Hindlimb muscle (tissue), 1 donor: ENCODE data around the gene MMS22L. TPM values are rescaled to one million over a fixed set of nuclear protein-coding genes. Genes with fewer than 3 reads are reported as not detected.

Experiments used
- DNase-seq: peaks from one replicate; pipeline ENCODE4 v3.0.0-alpha.2; 2013
- polyA plus RNA-seq: library from polyadenylated mRNA; unstranded; fragments of 120-200 nt; gene quantifications from one replicate; pipeline ENCODE4 v1.2.1, GENCODE V29; 2013; ENCODE audit not compliant: insufficient read length

MMS22L gene, protein sequence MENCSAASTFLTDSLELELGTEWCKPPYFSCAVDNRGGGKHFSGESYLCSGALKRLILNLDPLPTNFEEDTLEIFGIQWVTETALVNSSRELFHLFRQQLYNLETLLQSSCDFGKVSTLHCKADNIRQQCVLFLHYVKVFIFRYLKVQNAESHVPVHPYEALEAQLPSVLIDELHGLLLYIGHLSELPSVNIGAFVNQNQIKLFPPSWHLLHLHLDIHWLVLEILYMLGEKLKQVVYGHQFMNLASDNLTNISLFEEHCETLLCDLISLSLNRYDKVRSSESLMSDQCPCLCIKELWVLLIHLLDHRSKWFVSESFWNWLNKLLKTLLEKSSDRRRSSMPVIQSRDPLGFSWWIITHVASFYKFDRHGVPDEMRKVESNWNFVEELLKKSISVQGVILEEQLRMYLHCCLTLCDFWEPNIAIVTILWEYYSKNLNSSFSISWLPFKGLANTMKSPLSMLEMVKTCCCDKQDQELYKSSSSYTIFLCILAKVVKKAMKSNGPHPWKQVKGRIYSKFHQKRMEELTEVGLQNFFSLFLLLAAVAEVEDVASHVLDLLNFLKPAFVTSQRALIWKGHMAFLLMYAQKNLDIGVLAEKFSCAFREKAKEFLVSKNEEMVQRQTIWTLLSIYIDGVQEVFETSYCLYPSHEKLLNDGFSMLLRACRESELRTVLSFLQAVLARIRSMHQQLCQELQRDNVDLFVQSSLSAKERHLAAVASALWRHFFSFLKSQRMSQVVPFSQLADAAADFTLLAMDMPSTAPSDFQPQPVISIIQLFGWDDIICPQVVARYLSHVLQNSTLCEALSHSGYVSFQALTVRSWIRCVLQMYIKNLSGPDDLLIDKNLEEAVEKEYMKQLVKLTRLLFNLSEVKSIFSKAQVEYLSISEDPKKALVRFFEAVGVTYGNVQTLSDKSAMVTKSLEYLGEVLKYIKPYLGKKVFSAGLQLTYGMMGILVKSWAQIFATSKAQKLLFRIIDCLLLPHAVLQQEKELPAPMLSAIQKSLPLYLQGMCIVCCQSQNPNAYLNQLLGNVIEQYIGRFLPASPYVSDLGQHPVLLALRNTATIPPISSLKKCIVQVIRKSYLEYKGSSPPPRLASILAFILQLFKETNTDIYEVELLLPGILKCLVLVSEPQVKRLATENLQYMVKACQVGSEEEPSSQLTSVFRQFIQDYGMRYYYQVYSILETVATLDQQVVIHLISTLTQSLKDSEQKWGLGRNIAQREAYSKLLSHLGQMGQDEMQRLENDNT
- polyA plus RNA-seq: 6.0 TPM

DNA sequence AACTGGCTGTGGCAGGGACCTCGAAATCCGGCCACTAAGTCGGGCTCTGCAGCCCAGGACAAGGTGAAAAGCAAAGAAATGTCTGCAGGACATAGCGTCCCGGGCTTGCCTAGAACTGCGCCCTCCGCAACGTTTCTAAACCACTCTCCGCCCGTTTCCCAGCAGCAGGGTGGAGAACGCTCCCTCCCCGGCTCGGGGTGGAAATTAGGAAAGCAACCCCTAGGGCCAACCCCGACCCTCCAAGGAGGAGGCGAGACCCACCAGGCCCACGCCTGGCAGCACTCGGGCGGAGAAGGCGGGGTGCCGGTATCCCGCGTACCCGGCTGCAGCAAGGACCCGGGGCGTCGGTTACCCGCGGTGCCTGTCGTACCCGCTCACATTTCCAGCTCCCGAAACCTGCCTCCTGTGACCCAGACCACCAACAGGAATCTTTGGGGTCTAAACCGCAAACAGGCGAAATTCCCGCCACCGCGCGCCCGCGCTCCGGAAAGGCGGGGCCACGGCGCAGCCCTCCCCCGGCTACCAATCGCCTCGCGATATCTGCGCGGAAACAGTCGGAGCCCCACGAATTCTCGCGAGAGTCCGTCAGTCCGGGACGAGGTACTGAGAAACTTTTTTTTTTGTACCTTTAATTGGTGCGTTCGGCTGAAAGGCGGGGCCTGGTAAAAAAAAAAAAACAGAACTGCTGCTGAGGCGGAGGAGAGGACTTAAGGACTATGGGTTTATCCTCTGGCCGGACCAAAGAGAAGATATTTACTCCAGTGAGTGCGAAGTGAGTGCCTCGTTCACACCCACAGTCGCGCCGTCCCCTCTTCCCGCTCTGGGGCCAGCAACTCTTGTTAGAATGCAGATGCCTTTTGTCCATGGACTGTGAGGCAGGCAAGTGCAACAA lies at the start of gene MMS22L:
TSS of gene MMS22L (minus strand) at position 491 of the 892 bp plus-strand sequence. CDS start 739 bp downstream, outside the sequence.
- peak; percentile 96 for DNase-seq

DNA sequence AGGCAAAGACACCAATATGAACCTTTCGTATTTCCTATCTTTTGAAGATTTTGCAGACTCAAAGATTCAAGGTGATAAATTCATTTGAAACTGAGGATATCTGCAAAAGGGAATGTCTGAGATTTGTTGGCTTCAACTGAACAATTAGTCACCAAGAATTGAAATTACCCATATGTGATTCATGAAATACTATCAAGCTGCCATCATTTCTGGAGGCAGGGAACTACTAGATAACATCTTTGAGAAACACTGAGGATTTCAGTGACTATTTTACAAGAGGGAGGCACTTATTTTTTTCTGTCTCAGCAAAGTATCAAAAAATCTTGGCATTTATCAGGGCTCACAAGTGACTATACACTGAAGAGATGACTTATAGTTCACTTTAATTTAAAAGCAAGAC lies 39.8 kb upstream of the MMS22L start:
- DNase-seq: no peak

DNA sequence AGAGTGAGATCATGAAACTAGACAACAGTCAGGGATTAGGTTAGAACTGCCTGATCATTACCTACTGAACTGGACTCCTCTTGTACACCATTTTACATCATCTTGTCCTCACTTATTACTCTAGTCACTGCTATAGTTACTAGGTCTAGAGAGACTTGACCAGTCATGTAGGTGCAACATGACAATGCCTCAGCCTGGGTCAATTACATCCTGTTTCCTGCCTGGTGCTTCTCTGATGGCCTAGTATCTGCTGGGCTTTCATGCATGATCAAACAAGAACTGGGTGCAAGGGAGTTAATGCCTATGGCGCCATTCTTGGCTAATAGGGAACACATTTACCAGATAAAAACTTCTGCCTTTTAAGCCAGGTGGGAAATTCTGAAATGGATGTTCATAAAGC lies 39.2 kb upstream of the MMS22L start:
- no peak for DNase-seq

GRCh38 chr6:97316978-97317377 lies 34.0 kb upstream of the MMS22L start:
- no peak for DNase-seq

- DNase-seq: no peak
Measured at GRCh38 chr6:97312241-97312640, 29.2 kb upstream of the MMS22L start.

- DNase-seq: no peak
Measured at GRCh38 chr6:97306544-97307320, 23.7 kb upstream of the MMS22L start.

DNA sequence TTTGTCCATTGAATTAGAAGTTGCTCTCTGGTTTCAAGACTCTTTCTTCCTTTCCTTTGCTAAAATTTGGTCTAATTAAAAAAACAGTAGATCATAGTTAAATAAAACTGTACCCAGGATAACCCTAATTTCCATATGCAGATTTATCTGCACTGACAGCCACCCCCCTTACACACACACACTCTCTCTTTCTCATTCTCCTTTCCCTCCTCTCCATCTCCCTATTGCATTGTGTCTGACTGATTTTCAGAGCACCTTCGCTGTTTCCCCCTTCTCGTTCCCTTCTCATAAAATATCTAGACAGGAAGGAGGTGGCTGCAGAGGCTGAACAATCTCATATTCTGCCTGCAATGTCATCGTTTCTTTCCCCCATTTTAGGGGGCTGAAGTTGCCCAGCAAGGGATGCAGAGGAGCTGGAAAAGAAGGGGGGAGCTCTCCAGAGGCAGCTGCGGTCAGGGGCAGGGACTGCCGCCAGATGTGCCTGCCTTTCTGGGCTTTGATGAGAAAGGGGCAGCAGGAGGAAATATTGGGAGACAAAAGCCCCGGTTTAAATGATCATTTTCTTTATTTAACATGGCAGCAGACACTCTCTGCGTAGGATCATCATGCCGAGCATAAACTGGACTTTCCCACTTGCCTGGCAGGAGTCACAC lies 22.5 kb upstream of the MMS22L start:
- no peak for DNase-seq

- DNase-seq: no peak
Measured at GRCh38 chr6:97304701-97305100, 21.7 kb upstream of the MMS22L start.

- DNase-seq: no peak
Measured at GRCh38 chr6:97294451-97294850, 11.4 kb upstream of the MMS22L start.

DNA sequence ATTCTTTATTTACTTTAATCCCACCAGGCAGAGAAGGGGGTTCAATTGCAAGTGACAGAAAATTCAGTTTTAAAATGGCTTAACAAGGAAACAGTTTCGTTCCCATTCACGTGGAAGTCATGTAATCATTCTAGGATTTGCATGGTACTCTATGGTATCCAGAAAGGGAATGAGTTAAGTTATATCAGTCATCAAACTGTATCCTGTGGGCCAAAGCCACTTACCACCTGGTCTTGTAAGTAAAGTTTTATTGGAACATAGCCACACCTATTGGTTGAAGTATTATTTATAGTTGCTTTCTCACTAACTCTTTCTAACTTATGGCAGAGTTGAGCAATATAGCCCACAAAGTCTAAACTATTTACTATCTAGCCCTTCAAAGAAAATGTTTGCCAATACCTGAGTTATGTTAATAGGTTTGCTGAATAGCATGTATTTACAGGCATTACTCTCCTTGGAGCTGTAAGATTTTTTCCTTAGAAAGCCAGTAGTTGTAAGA lies 10.2 kb upstream of the MMS22L start:
- no peak for DNase-seq

DNA sequence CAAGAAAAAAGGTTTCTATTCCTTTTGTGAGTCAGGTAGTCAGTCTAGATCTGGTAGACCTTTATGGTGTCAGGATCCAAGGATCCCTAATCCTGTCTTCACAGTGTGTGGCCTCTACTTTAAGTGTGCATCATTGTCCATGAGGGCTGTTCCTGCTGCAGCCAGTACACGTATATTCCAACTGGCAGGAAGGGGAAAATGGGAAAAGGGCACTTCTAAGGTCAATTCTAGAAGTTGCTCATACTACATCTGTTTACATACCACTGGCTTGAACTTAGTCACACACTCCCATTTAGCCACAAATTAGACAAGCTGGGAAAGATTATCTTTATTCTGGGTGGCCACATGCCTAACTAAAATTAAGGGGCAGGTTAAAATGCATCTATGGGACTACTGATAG lies 9.7 kb upstream of the MMS22L start:
- DNase-seq: no peak

DNA sequence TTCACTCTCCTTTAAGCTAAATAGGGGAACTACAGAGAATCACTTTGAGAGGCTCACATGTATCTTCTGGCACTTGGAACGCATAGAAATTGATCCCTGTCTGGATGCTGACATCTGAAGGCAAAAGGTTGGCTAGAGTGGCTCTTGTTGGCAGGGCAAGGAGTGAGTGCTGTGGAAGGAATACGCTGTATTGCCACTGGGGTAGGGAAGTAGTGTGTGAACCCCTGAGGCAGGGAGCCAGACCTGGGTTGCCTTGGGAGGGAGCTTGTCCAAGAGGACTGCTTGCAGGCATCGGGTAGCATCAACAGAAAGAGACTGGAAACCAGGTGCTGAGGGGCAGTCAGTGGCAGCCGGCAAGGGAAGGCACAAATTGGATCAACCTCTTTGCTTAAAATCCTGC lies 8.9 kb upstream of the MMS22L start:
- DNase-seq: no peak

DNA sequence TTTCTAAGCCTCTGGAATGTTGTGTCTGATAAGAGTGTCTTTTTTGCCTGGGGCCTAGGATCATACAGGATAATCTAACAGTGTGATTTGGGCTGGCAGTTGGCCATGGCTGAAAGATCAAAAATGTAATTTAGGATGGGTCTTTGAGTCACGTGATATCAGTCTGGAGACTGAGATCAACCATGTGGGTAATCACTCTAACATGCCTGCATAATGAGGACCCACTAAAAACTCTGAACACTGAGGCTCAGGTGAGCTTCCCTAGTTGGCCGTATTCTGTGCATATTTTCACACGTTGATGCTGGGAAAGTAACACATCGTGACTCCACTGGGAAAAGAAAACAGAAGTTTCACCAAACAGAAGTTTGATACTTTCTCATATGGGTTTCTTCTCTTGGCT lies 6.3 kb upstream of the MMS22L start:
- DNase-seq: no peak

DNA sequence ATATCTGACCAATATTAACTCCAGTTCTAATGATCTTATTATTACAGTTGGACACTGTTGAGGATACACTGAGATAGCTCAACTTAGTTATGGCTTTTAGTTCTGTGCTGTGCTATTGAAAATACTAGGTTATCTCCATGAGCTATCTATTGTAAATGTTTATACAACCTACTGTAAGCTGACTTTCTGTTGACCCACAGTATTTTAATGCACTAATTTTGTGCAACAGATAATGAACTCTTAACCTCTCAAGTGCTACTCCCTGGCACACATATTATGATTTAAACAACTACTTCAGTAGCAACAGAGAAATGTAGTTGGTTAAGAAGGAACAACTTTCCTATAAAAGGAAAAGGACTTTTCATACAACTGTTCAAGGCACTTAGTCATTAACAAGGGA lies 5.2 kb upstream of the MMS22L start:
- no peak for DNase-seq

DNA sequence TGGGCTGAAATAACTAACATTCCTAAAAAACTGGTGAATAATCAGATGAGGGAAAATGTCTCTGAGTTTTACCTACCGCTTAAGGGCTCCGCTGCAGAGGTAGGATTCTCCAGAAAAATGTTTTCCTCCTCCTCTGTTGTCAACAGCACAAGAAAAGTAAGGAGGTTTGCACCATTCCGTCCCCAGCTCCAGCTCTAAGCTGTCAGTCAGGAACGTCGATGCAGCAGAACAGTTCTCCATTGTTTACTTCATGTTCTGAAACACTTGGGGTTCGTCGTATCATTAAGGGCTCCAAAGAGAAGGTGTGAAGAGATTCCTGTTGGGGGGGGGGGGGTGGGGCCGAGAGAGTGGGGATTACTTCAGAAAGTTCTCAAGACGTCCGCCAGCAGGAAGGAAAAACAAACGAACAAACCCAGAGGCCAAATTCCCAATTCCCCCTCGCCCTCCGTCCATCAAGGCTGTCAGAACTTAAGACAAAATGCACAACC lies 734 bp downstream of the MMS22L start:
- DNase-seq: no peak

- DNase-seq: no peak
Measured at GRCh38 chr6:97280766-97281165, 2.2 kb downstream of the MMS22L start.

DNA sequence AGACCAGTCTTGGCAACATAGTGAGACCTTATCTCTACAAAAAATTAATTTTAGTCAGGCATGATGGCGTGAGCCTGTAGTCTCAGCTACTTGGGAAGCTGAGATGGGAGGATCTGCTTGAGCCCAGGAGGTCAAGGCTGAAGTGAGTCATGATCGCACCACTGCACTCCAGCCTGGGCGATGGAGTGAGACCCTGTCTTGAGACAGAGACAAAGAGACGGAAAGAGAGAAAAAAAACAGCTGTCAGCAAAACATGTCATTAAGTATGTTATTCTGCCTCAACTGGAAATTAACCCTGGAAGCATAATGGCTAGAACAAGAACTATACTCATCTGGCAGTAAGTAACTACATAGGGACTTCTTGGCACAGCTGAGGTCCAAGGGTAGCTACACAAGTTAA lies 7.2 kb downstream of the MMS22L start:
- no peak for DNase-seq

- DNase-seq: no peak
Measured at GRCh38 chr6:97269821-97270220, 13.2 kb downstream of the MMS22L start.

DNA sequence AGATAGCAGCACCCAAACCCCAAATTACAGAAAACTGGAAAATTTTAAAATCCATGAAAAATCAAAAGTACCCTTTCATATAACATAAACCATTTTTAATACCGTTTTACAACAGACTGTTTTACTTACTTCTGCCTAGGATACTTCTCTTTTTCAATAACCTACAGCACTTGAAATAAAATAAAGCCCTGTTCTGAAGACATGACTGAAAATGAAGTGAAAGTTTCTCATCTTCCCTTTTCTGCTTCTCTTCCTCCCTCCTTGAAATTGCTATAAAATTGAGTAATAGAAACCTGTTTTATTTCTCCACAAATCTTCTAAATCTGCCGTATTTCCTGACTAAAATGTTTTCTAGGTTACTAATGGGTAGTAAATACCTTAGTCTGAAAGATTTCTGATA lies 20.3 kb downstream of the MMS22L start:
- DNase-seq: no peak

DNA sequence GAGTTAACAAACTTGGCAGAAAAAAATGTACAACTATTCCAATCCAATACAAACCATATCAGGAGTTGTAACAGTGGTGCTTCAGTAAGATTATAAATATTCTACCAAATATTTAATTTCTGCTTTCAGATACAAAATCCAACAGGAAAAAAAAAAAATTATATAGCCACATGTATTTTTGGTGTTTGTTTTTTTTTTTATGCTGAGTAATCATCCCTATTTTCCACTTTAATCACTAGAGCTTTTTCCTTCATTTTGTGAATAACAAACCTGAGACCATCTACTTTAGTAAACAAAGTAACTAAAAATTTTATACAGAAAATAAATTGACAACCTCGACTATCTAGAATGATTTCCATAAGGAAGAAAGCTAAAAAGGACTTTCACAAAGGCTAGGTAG lies 36.2 kb downstream of the MMS22L start:
- no peak for DNase-seq
